GM12878 (cell line): ENCODE results near the gene PDZD2. TPM values are rescaled to one million over a fixed set of nuclear protein-coding genes. Genes with fewer than 3 reads are reported as not detected.

ENCODE experiments used
- ATAC-seq: fragments of 200-7000 bp; cut with Tn5 transposase; 3 replicates; pipeline ENCODE4 v1.9.1; 2020; ENCODE audit warnings: mild to moderate bottlenecking, moderate library complexity
- BruUV-seq: library from RNA; stranded (reverse); fragments of 400-500 nt; replicated peaks from 2 replicates; lab custom pipeline; 2021; lab: Mats Ljungman, UMichigan
- CTCF ChIA-PET: fragments of 300-600 bp; sonication (Branson Sonifier 250); formaldehyde crosslinking; extraction: SDS; loops from one replicate; lab custom pipeline; 2021; ENCODE audit warnings: inconsistent platforms; lab: Yijun Ruan, JAX
- POLR2A ChIA-PET: fragments of 350-600 bp; formaldehyde crosslinking; extraction: SDS; loops from one replicate; lab custom pipeline; 2021; ENCODE audit warnings: inconsistent platforms; lab: Charles Lee
- RAD21 ChIA-PET: fragments of 300-600 bp; sonication (Branson Sonifier 250); formaldehyde crosslinking; loops from one replicate; lab custom pipeline; 2023; ENCODE audit warnings: antibody characterized with exemption; ENCODE audit not compliant: unreplicated experiment; lab: Charles Lee
- SMC1A ChIA-PET: fragments of 300-600 bp; sonication (Branson Sonifier 250); formaldehyde crosslinking; loops from one replicate; lab custom pipeline; 2023; ENCODE audit not compliant: unreplicated experiment, uncharacterized antibody; lab: Charles Lee
- DNase-seq: peaks from one replicate; pipeline ENCODE4 v3.0.0-alpha.2; 2011; ENCODE audit warnings: low read depth, low spot score
- FAIRE-seq: peaks from 3 replicates; lab custom pipeline; 2011; peaks lifted over from hg19 to GRCh38; lab: Jason Lieb, UNC
- H2AFZ ChIP-seq: 2 replicates; pipeline ENCODE4 v1.6.0; 2011; ENCODE audit warnings: low read depth, low read length, control low read depth; ENCODE audit not compliant: control insufficient read depth
- H3K27ac ChIP-seq: 2 replicates; pipeline ENCODE4 v1.5.1; 2011; ENCODE audit warnings: control low read depth; ENCODE audit not compliant: control insufficient read depth, insufficient read depth
- H3K27me3 ChIP-seq, 2 experiments: replicated peaks in 1 of 2; 2 replicates each; pipeline versions ENCODE4 v1.6.0 to v1.6.1; 2011; ENCODE audit warnings: low read length in 1 of 2; ENCODE audit not compliant: control insufficient read depth in 2 of 2, insufficient read depth in 2 of 2
- H3K36me3 ChIP-seq, 2 experiments: 2 replicates each; pipeline ENCODE4 v1.5.1; 2011; ENCODE audit warnings: low read length in 1 of 2; ENCODE audit not compliant: control insufficient read depth in 2 of 2, insufficient read depth in 2 of 2
- H3K4me1 ChIP-seq: 2 replicates; pipeline ENCODE4 v1.6.1; 2011; ENCODE audit warnings: mild to moderate bottlenecking, low read length, moderate library complexity, mixed read lengths; ENCODE audit not compliant: control insufficient read depth, insufficient read depth
- H3K4me2 ChIP-seq: 2 replicates; pipeline ENCODE4 v1.6.0; 2011; ENCODE audit warnings: control low read depth; ENCODE audit not compliant: control insufficient read depth, insufficient read depth
- H3K4me3 ChIP-seq: fragments of 200-600 bp; sonication (generic); 2 replicates; pipeline ENCODE4 v1.5.1; 2016
- H3K79me2 ChIP-seq: 2 replicates; pipeline ENCODE4 v1.6.0; 2011; ENCODE audit warnings: low read length; ENCODE audit not compliant: control insufficient read depth, insufficient read depth
- H3K9ac ChIP-seq: 2 replicates; pipeline ENCODE4 v1.8.0; 2011; ENCODE audit warnings: low read length, control low read depth, mixed read lengths; ENCODE audit not compliant: control insufficient read depth, insufficient read depth
- H3K9me3 ChIP-seq: replicated peaks from 3 replicates; pipeline ENCODE4 v1.5.1; 2011; ENCODE audit warnings: mild to moderate bottlenecking, low read length; ENCODE audit not compliant: control insufficient read depth, insufficient read depth
- H4K20me1 ChIP-seq: 2 replicates; pipeline ENCODE4 v1.6.0; 2011; ENCODE audit not compliant: control insufficient read depth, insufficient read depth
- CHD4 ChIP-seq: fragments of 200-600 bp; sonication (generic); IDR thresholded peaks from 2 replicates; pipeline ENCODE4 v1.6.1; 2016; ENCODE audit warnings: mild to moderate bottlenecking
- MYB ChIP-seq: fragments of 150-350 bp; IDR thresholded peaks from 2 replicates; pipeline ENCODE4 v1.6.1; 2014; ENCODE audit warnings: mild to moderate bottlenecking, low read depth, low read length, borderline replicate concordance
- ZBED1 ChIP-seq: IDR thresholded peaks from 2 replicates; pipeline ENCODE4 v1.6.1; 2016; ENCODE audit warnings: borderline replicate concordance
- ZBTB40 ChIP-seq: fragments of 450-650 bp; IDR thresholded peaks from 2 replicates; pipeline ENCODE4 v1.6.1; 2016; ENCODE audit warnings: mild to moderate bottlenecking, moderate library complexity, borderline replicate concordance
- WGBS: methylation state at CpG from one replicate; pipeline ENCODE4 v1.1.6; 2016; ENCODE audit warnings: low lambda C conversion rate; ENCODE audit not compliant: insufficient replicate concordance, insufficient coverage; ENCODE audit errors: missing lambda C conversion rate; 5-methylcytosine and 5-hydroxymethylcytosine counted together
- in situ Hi-C: fragments of 300-500 bp; cut with MboI; formaldehyde crosslinking; loops from 9 replicates; pipeline ENCODE4 v1.14.3; 2018; ENCODE audit warnings: mixed read lengths
- intact Hi-C: fragments of 100-400 bp; cut with micrococcal nuclease; formaldehyde crosslinking; loops from one replicate; pipeline ENCODE4 v1.14.2; 2022; ENCODE audit not compliant: unreplicated experiment
- polyA plus RNA-seq, 11 experiments: library from polyadenylated mRNA; depleted of rRNA in 4 of 11; unstranded in 6 of 11; stranded (reverse) in 5 of 11; fragments of >200 nt; fragmentation: Nextera tagmentation in 4 of 11; fragmentation: Illumina TruSeq in 1 of 11; extraction: Ambion mirVana in 4 of 11; extraction: Trizol in 1 of 11; gene quantifications; 1 replicate in 1 of 11; 2 replicates in 10 of 11; pipeline versions ENCODE4 v1.2.1 to v1.2.3, GENCODE V29; 2011 to 2016; ENCODE audit warnings: inconsistent platforms in 2 of 11, missing spikeins in 2 of 11, low read depth in 1 of 11
- total RNA-seq, 4 experiments: library from RNA; depleted of rRNA in 3 of 4; stranded (reverse); fragments of >200 nt in 3 of 4; fragmentation: Illumina TruSeq in 1 of 4; extraction: Trizol in 1 of 4; gene quantifications; 2 replicates each; pipeline versions ENCODE4 v1.2.1 to v1.2.3, GENCODE V29; 2013 to 2021

The PDZD2 gene
- total and polyA plus RNA-seq, 10 of the 15 experiments (the other 5 are each of a cell fraction or from before 2014, with no cell fraction given): 0.01 to 0.58 (median 0.29) TPM; not detected in 3

DNA sequence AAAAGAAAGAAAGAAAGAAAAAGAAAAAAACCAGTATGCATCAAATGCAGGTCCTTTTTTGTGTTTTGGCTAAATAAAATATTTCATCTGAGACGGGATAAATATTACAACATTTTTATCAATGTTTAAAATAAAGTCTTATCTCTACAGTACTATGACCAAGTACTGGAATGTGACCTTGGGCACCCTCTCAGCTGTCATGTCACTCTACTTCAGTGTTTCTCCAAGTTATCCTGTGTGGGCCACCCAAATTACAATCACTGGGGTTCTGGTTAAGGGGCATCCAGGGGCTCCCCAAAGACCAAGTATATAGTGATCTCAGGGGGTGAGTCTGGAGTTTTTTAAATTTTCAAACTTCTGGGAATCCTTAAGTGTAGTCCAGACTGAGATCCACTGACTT is 3.5 kb upstream of the PDZD2 start:
- RAD21 ChIA-PET: no interaction called here
- in situ Hi-C loops: no loop called here
- no peaks in the 10 kb centered on the region for H3K9me3 ChIP-seq
- no peak overlapping the region for H3K27ac ChIP-seq
- H3K4me1 ChIP-seq: peaks cover 4% of the 10 kb centered on the region
- no peaks in the 10 kb centered on the region for H3K36me3 ChIP-seq
- no peak overlapping the region for H3K4me2 ChIP-seq
- POLR2A ChIA-PET: no interaction called here
- peaks cover 1 to 10% of the 10 kb centered on the region in 2 experiments; a peak in 3 of 4 replicates for H3K27me3 ChIP-seq
- no peak overlapping the region for H2AFZ ChIP-seq
- ATAC-seq (no peak), DNase-seq (no peak)
- SMC1A ChIA-PET: no interaction called here
- WGBS: 64% methylated on average over 1 of the region's 1 CpG
- no TSS peak for BruUV-seq
- no peak overlapping the region for H3K9ac ChIP-seq
- no peaks in the 10 kb centered on the region for H4K20me1 ChIP-seq
- H3K79me2 ChIP-seq: no peaks in the 10 kb centered on the region
- TF ChIP-seq MYB (no peak), CHD4 (no peak), ZBTB40 (no peak), ZBED1 (no peak)
- TF ChIP-seq, all 136 proteins: peak for 0
- no peak for FAIRE-seq
- CTCF ChIA-PET: interaction anchor here (1.0 kb wide), 1 partner anchor 37 kb away, joined by 3 read pairs; no protein-coding TSS in a partner anchor
- H3K4me3 ChIP-seq: no peak overlapping the region
- intact Hi-C loops: no loop called here
